ENCODE results near the gene CCDC13. TPM values are rescaled to one million over a fixed set of nuclear protein-coding genes. Genes with fewer than 3 reads are reported as not detected.

The CCDC13 gene
- total and polyA plus RNA-seq, 2 of the 13 experiments (the other 11 are each of a cell fraction or from before 2014, with no cell fraction given) = 0.22 to 0.51 TPM

DNA sequence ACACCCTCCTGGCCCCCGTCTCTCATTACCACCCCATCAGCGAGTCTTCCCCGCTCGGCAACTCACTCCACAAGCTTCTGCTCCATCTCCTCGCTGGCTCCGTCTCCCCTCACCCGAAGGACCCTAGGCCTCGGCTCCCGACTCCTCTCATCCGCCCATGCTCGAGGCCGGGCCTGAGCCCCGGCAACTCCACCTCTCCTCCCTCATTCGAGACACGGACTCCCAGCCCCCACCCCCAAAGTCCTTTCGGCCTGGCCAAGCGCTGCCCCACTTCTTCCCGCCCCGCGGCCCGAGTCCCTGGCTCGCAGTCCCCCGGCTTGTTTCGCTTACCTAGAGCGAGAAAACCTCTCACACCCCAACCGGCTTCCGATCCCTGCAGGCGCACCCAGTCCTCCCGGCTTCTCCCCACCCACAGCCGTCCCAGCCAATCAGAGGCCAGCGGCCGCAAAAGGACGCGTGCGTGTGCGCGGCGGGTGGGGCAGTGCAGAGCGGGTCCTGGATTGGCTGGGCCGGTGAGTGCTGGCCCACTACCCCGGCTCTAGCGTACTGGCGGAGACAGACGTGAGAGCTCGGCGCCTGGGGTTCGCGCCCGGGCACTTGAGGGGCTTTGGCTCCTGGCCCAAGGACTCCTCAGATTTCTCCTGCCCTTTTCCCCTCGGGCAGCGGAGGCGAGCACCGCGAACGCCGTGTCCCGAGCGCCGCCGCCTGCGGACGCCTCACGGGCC lies 31.2 kb upstream of the CCDC13 start, which contains the start of gene HIGD1A (continued):
- TF ChIP-seq ELF4 (CRISPR knock-in tag; IDR thresholded peaks at IDR 0.05; ENCODE audit: borderline replicate concordance) (no peak), NR2F1 (CRISPR knock-in tag; IDR thresholded peaks at IDR 0.05) (no peak), HHEX (CRISPR knock-in tag; IDR thresholded peaks at IDR 0.05) (no peak), TOE1 (CRISPR knock-in tag; IDR thresholded peaks at IDR 0.05) (no peak; the same call in 1 of the 2 replicates), ETV6 (CRISPR knock-in tag; conservative IDR thresholded peaks at IDR 0.05) (0 out of 2 replicates have a peak, but pooled peaks have one; percentile 26), ZC3H4 (CRISPR knock-in tag; IDR thresholded peaks at IDR 0.05; ENCODE audit: borderline replicate concordance) (no peak), PHF21A (CRISPR knock-in tag; IDR thresholded peaks at IDR 0.05) (peak; percentile 67; the same call in 1 of the 2 replicates), ZFP36 (IDR thresholded peaks at IDR 0.05; ENCODE audit: borderline replicate concordance, low read depth, low read length, partially characterized antibody) (no peak), NCOA5 (CRISPR knock-in tag; IDR thresholded peaks at IDR 0.05) (no peak), ZSCAN31 (CRISPR knock-in tag; IDR thresholded peaks at IDR 0.05; ENCODE audit: low read depth) (0 out of 2 replicates have a peak, but pooled peaks have one; percentile 18), RBM22 (optimal IDR thresholded peaks at IDR 0.05; ENCODE audit: low read length) (no peak), ZNF251 (CRISPR knock-in tag; IDR thresholded peaks at IDR 0.05) (no peak), TARDBP (CRISPR knock-in tag; IDR thresholded peaks at IDR 0.05) (0 out of 2 replicates have a peak, but pooled peaks have one; percentile 86), FOSL2 (CRISPR knock-in tag; IDR thresholded peaks at IDR 0.05) (peak; percentile 44; the same call in 1 of the 2 replicates), ZNF652 (CRISPR knock-in tag; IDR thresholded peaks at IDR 0.05; ENCODE audit: borderline replicate concordance, low read depth) (no peak), KLF9 (CRISPR knock-in tag; IDR thresholded peaks at IDR 0.05; ENCODE audit: low read depth) (no peak), CEBPG (CRISPR knock-in tag; IDR thresholded peaks at IDR 0.05) (no peak)
- TF ChIP-seq, protein P1, sequence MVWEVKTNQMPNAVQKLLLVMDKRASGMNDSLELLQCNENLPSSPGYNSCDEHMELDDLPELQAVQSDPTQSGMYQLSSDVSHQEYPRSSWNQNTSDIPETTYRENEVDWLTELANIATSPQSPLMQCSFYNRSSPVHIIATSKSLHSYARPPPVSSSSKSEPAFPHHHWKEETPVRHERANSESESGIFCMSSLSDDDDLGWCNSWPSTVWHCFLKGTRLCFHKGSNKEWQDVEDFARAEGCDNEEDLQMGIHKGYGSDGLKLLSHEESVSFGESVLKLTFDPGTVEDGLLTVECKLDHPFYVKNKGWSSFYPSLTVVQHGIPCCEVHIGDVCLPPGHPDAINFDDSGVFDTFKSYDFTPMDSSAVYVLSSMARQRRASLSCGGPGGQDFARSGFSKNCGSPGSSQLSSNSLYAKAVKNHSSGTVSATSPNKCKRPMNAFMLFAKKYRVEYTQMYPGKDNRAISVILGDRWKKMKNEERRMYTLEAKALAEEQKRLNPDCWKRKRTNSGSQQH (CRISPR knock-in tag; IDR thresholded peaks at IDR 0.05; ENCODE audit: low read depth) = no peak; the same call in 1 of the 2 replicates
- TF ChIP-seq, protein P2, sequence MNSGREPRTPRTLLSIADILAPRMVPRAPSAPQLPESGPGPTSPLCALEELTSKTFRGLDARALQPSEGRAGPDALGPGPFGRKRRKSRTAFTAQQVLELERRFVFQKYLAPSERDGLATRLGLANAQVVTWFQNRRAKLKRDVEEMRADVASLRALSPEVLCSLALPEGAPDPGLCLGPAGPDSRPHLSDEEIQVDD (CRISPR knock-in tag; IDR thresholded peaks at IDR 0.05; ENCODE audit: borderline replicate concordance) = no peak
- TF ChIP-seq, protein P3, sequence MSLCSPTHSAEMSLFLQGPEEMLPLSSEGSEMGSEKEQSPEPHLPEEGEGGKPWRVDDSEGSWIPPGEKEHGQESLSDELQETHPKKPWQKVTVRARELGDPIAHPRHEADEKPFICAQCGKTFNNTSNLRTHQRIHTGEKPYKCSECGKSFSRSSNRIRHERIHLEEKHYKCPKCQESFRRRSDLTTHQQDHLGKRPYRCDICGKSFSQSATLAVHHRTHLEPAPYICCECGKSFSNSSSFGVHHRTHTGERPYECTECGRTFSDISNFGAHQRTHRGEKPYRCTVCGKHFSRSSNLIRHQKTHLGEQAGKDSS (CRISPR knock-in tag; IDR thresholded peaks at IDR 0.05; ENCODE audit: borderline replicate concordance, low read depth) = 0 out of 2 replicates have a peak, but pooled peaks have one; percentile 17
- TF ChIP-seq, protein P4, sequence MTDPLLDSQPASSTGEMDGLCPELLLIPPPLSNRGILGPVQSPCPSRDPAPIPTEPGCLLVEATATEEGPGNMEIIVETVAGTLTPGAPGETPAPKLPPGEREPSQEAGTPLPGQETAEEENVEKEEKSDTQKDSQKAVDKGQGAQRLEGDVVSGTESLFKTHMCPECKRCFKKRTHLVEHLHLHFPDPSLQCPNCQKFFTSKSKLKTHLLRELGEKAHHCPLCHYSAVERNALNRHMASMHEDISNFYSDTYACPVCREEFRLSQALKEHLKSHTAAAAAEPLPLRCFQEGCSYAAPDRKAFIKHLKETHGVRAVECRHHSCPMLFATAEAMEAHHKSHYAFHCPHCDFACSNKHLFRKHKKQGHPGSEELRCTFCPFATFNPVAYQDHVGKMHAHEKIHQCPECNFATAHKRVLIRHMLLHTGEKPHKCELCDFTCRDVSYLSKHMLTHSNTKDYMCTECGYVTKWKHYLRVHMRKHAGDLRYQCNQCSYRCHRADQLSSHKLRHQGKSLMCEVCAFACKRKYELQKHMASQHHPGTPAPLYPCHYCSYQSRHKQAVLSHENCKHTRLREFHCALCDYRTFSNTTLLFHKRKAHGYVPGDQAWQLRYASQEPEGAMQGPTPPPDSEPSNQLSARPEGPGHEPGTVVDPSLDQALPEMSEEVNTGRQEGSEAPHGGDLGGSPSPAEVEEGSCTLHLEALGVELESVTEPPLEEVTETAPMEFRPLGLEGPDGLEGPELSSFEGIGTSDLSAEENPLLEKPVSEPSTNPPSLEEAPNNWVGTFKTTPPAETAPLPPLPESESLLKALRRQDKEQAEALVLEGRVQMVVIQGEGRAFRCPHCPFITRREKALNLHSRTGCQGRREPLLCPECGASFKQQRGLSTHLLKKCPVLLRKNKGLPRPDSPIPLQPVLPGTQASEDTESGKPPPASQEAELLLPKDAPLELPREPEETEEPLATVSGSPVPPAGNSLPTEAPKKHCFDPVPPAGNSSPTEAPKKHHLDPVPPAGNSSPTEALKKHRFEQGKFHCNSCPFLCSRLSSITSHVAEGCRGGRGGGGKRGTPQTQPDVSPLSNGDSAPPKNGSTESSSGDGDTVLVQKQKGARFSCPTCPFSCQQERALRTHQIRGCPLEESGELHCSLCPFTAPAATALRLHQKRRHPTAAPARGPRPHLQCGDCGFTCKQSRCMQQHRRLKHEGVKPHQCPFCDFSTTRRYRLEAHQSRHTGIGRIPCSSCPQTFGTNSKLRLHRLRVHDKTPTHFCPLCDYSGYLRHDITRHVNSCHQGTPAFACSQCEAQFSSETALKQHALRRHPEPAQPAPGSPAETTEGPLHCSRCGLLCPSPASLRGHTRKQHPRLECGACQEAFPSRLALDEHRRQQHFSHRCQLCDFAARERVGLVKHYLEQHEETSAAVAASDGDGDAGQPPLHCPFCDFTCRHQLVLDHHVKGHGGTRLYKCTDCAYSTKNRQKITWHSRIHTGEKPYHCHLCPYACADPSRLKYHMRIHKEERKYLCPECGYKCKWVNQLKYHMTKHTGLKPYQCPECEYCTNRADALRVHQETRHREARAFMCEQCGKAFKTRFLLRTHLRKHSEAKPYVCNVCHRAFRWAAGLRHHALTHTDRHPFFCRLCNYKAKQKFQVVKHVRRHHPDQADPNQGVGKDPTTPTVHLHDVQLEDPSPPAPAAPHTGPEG (CRISPR knock-in tag; IDR thresholded peaks at IDR 0.05) = peak; percentile 65; the same call in 1 of the 2 replicates

Measured in HepG2 (cell line).